Neural crest cell (in vitro differentiated cells): Measurements from ENCODE around the gene FBXL17. TPM values are rescaled to one million over a fixed set of nuclear protein-coding genes. Genes with fewer than 3 reads are reported as not detected.

Experiments
- DNase-seq: peaks from one replicate; pipeline ENCODE4 v3.0.0; 2021; ENCODE audit warnings: low read depth, mixed read lengths, low spot score
- H3K27ac Mint-ChIP-seq: one replicate; pipeline ENCODE4 v1.8.0; 2021; ENCODE audit warnings: mild to moderate bottlenecking, mixed read lengths; ENCODE audit not compliant: unreplicated experiment
- H3K27me3 Mint-ChIP-seq: 2 replicates; pipeline ENCODE4 v1.8.0; 2021; ENCODE audit warnings: low read depth, mild to moderate bottlenecking, mixed read lengths
- H3K36me3 Mint-ChIP-seq: 2 replicates; pipeline ENCODE4 v1.8.0; 2021; ENCODE audit warnings: low read depth, mild to moderate bottlenecking, mixed read lengths
- H3K4me1 Mint-ChIP-seq: 2 replicates; pipeline ENCODE4 v1.8.0; 2021; ENCODE audit warnings: mixed read lengths
- H3K4me3 Mint-ChIP-seq: one replicate; pipeline ENCODE4 v1.8.0; 2021; ENCODE audit warnings: mild to moderate bottlenecking, mixed read lengths
- H3K9me3 Mint-ChIP-seq: 2 replicates; pipeline ENCODE4 v1.8.0; 2021; ENCODE audit warnings: mixed read lengths
- CTCF ChIP-seq: fragments of 200-600 bp; sonication (generic); conservative IDR thresholded peaks from 2 replicates; pipeline ENCODE4 v1.5.0; 2021; ENCODE audit warnings: antibody characterized with exemption, mild to moderate bottlenecking
- total RNA-seq: library from RNA; stranded (reverse); gene quantifications from 2 replicates; pipeline ENCODE4 v1.2.1, GENCODE V29; 2021

The FBXL17 gene
- total RNA-seq, 1 donor from 2014 or later = 17.8 TPM

GRCh38 chr5:108028412-108028811, 353.5 kb downstream of the FBXL17 start:
- peak overlapping the region; percentile 78 for H3K4me3 Mint-ChIP-seq
- DNase-seq = peak; percentile 18
- TF ChIP-seq CTCF = no peak
- peaks cover 90% of the 10 kb centered on the region for H3K27me3 Mint-ChIP-seq
- H3K27ac Mint-ChIP-seq = peak overlapping the region; percentile 97
- H3K9me3 Mint-ChIP-seq = peaks cover 3% of the 10 kb centered on the region
- peaks cover 49% of the 10 kb centered on the region for H3K4me1 Mint-ChIP-seq
- peaks cover 9% of the 10 kb centered on the region for H3K36me3 Mint-ChIP-seq

GRCh38 chr5:108025957-108026356, 355.9 kb downstream of the FBXL17 start:
- Mint-ChIP-seq H3K4me3 (no peak overlapping the region), H3K27me3 (peaks cover 76% of the 10 kb centered on the region), H3K27ac (no peak overlapping the region), H3K4me1 (peaks cover 48% of the 10 kb centered on the region), H3K36me3 (no peaks in the 10 kb centered on the region), H3K9me3 (no peaks in the 10 kb centered on the region)
- no peak for DNase-seq
- no peak for TF ChIP-seq CTCF

GRCh38 chr5:108024986-108025385, 356.9 kb downstream of the FBXL17 start:
- Mint-ChIP-seq H3K4me3 (no peak overlapping the region), H3K27me3 (peaks cover 69% of the 10 kb centered on the region), H3K27ac (no peak overlapping the region), H3K9me3 (no peaks in the 10 kb centered on the region), H3K4me1 (peaks cover 38% of the 10 kb centered on the region), H3K36me3 (no peaks in the 10 kb centered on the region)
- DNase-seq = no peak
- TF ChIP-seq CTCF = no peak

- H3K9me3 Mint-ChIP-seq = no peaks in the 10 kb centered on the region
- peaks cover 13% of the 10 kb centered on the region for H3K27me3 Mint-ChIP-seq
- no peak overlapping the region for H3K27ac Mint-ChIP-seq
Observed at GRCh38 chr5:108016101-108016500, 365.8 kb downstream of the FBXL17 start.

GRCh38 chr5:108006791-108007190, 375.1 kb downstream of the FBXL17 start:
- Mint-ChIP-seq H3K36me3 (no peaks in the 10 kb centered on the region), H3K9me3 (no peaks in the 10 kb centered on the region), H3K4me3 (no peak overlapping the region), H3K27ac (no peak overlapping the region), H3K4me1 (peaks cover 4% of the 10 kb centered on the region), H3K27me3 (no peaks in the 10 kb centered on the region)
- DNase-seq = no peak
- no peak for TF ChIP-seq CTCF

More at GRCh38 chr5:108016101-108016500, 365.8 kb downstream of the FBXL17 start:
- no peak for DNase-seq
- Mint-ChIP-seq H3K36me3 (peaks cover 7% of the 10 kb centered on the region), H3K4me3 (no peak overlapping the region), H3K4me1 (peaks cover 3% of the 10 kb centered on the region)
- TF ChIP-seq CTCF = no peak

- Mint-ChIP-seq H3K27me3 (no peaks in the 10 kb centered on the region), H3K4me3 (no peak overlapping the region), H3K9me3 (no peaks in the 10 kb centered on the region), H3K4me1 (peaks cover 4% of the 10 kb centered on the region), H3K36me3 (no peaks in the 10 kb centered on the region), H3K27ac (peak overlapping the region; percentile 36)
- DNase-seq = no peak
- no peak for TF ChIP-seq CTCF
Observed at GRCh38 chr5:108003178-108003577, 378.7 kb downstream of the FBXL17 start.
